Omental fat pad (tissue), 4 donors: ENCODE measurements around the gene NACA2. TPM values are rescaled to one million over a fixed set of nuclear protein-coding genes. Genes with fewer than 3 reads are reported as not detected.

Source experiments
- ATAC-seq: fragments of 150-250 bp; one replicate; pipeline ENCODE4 v1.9.1; 2016; ENCODE audit warnings: mild to moderate bottlenecking, moderate library complexity; ENCODE audit not compliant: low FRiP score
- DNase-seq: peaks from one replicate; pipeline ENCODE4 v3.0.0-alpha.2; 2019; ENCODE audit warnings: low spot score
- total RNA-seq, 4 donors: library from RNA; depleted of rRNA; stranded (reverse); fragments of >200 nt; gene quantifications; one replicate each; pipeline ENCODE4 v1.1.0, GENCODE V29; 2016
- TF ChIP-seq, protein P1 (sequence below), 3 donors: fragments of 450-650 bp; IDR thresholded peaks; one replicate each; pipeline ENCODE4 v1.5.1; 2016 to 2017; ENCODE audit warnings: antibody characterized with exemption in 3 of 3, mild to moderate bottlenecking in 3 of 3, moderate library complexity in 2 of 3

Gene NACA2
- total RNA-seq, 4 donors from 2014 or later, result not detected

DNA sequence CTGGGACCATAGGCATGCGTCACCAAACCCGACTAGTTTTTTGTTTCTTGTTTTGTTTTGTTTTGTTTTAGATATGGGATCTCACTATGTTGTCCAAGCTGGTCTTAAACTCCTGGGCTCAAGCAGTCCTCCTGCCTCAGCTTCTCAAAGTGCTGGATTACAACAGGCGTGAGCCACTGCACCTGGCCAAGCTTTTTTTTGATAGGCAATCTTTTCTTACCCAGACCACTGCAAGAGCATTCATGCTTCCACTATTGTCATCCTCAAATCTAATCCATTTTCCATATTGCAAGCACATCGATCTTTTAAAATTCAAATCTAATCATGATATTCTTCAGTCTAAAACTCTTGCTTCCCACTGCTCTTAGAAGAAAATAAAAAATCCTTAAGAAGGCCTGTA, 10.3 kb upstream of the NACA2 start:
- no peak for DNase-seq
- TF ChIP-seq, protein P1, sequence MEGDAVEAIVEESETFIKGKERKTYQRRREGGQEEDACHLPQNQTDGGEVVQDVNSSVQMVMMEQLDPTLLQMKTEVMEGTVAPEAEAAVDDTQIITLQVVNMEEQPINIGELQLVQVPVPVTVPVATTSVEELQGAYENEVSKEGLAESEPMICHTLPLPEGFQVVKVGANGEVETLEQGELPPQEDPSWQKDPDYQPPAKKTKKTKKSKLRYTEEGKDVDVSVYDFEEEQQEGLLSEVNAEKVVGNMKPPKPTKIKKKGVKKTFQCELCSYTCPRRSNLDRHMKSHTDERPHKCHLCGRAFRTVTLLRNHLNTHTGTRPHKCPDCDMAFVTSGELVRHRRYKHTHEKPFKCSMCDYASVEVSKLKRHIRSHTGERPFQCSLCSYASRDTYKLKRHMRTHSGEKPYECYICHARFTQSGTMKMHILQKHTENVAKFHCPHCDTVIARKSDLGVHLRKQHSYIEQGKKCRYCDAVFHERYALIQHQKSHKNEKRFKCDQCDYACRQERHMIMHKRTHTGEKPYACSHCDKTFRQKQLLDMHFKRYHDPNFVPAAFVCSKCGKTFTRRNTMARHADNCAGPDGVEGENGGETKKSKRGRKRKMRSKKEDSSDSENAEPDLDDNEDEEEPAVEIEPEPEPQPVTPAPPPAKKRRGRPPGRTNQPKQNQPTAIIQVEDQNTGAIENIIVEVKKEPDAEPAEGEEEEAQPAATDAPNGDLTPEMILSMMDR (IDR thresholded peaks at IDR 0.05), result no peak
- no peak for ATAC-seq

DNA sequence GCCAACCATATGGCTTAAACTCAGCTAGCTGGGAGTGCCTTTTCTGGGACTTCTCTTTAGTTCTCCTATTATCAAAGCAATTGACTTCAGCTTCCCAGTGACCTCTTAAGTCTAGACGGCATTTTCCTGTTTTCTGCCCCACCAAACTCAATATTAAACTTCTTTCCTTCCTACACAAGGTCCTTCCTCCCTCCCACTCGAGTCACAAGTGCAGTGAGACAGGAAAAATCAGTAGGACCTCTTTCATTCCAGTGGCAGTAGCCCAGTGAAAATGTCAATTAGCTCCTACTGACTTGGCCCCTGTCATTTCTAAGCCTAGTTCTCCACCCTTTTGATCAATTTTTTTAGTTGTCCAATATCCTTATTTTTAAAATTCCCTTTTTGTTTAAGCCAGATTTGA, 9.6 kb upstream of the NACA2 start:
- TF ChIP-seq, protein P1 (IDR thresholded peaks at IDR 0.05), result no peak
- DNase-seq, result no peak
- ATAC-seq, result no peak

DNA sequence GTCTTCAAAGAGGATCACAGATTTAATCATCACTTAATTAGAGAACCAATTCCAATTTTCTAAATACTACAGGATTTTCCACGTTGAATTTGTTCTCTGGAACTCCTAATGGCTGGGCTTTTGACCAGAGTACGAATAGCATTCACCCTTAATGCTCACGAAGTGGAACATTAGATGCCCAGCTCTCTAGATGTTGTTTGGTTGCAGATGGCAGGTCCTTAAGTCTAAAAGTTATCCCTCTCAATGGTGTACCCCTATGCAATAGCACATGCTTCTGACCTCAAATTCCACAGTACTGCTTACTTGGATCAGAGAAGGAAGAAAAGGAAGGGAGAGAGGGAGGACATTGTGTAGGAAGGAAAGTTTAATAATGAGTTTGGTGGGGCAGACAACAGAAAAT, 8.6 kb upstream of the NACA2 start:
- TF ChIP-seq, protein P1 (IDR thresholded peaks at IDR 0.05), result no peak

DNA sequence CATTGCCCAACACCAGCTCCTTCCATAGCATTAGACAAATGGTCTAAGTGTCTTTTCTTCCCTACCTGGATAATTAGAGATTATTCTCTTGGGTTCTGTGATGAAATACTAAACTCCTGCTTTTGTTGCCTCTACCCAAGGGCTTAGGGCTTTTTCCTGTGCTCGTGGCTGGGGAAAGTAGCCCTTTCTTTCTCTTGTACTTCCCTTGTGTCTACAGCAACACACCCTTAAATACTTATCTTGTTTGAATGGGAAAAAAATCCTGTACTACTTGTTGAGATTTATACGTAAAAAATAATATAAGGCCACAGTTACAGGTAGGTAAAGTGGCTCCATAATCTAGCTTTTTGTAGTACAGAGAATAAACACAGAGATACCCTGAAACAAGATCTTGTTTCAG, 7.0 kb upstream of the NACA2 start:
- TF ChIP-seq, protein P1 (IDR thresholded peaks at IDR 0.05), result no peak
- ATAC-seq, result no peak
- no peak for DNase-seq

More for the DNA sequence above, 8.6 kb upstream of the NACA2 start:
- ATAC-seq (no peak), DNase-seq (no peak)

DNA sequence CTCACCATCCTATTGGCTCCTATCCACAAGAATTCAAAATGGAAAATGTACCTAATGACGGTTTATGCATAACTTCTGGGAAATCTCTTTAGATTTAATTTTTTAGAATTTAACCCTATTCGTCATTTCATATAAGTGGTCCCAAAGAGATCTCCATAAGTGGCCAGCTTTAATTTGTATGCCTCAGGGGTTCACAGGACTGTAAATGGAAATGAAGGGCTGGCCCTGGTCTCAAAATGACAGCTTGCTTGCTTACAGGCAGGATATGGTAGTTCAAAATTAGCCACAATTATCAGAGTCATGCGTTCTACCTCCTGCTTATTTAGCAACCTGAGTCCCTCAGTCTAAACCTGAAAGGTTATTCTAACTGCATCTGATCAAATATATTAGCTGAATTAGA, 6.6 kb upstream of the NACA2 start:
- TF ChIP-seq, protein P1 (IDR thresholded peaks at IDR 0.05), result no peak

DNA sequence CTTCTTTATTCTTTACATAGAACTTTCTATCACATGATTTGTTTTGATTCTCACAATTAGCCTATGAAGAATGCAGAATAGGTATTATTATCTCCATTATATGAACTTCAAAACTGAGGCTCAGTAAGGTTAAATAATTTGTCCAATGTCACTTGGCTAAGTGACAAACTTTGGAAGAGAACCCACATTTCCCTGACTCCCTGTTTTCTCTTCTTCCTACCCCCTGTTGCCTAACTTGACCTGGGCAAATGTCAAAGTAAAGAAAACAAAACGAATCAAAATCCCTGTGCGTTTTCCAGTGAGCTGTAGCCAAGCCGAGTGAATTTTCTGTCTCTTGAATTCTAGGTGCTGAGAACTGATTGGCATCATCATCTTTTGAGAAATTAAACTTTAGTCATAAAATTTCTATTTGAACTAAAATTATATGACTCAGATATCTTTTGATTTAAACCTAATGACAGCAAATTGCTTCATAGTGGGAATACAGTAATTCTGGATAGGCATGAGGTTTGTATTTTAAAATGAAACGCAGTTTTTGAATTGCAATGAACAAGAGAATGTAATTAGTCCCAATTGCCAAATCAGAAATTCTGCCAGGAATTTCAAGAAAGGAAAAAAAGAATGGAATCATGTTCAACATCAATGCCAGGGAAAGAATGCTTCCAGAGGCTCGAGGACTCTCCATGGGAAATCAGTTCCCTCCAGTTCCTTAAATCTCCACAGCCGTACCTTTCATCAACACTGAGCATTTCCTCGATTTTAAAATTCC, 4.6 kb upstream of the NACA2 start:
- TF ChIP-seq, protein P1 (IDR thresholded peaks at IDR 0.05), result no peak

More for the DNA sequence above, 6.6 kb upstream of the NACA2 start:
- DNase-seq (no peak), ATAC-seq (no peak)

DNA sequence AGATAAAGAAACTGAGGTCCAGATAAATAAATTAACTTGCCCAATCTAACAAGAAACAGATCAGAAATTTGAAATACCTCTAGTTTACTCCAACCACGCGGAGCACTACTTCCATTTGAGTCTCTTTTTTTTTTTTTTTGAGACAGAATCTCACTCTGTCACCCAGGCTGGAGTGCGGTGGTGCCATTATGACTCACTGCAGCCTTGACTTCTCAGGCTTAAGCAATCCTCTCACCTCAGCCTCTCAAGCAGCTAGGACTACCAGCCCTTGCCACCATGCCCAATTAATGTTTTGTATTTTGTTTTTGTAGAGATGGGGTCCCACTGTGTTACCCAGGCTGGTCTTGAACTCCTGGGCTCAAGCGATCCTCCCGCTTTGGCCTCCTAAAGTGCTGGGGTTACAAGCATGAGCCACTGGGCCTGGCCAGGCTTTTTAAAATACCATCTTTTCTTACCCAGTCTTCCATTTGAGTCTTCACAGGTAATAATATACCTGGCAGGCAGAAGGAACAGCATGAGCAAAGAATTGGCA, 3.3 kb upstream of the NACA2 start:
- ATAC-seq (no peak), DNase-seq (no peak)
- TF ChIP-seq, protein P1 (IDR thresholded peaks at IDR 0.05), result no peak

More for the DNA sequence above, 4.6 kb upstream of the NACA2 start:
- ATAC-seq (no peak), DNase-seq (no peak)
